ENCODE data around the gene NUP160. TPM values are rescaled to one million over a fixed set of nuclear protein-coding genes. Genes with fewer than 3 reads are reported as not detected.
A peak's percentile ranks its signal among the peaks of the same experiment; 100 is the strongest.
"Not testable (repeated sequence)": the region's sequence is repeated elsewhere in the genome, so short reads cannot be mapped to it uniquely, and the experiment has no call there.

Gene NUP160
- total RNA-seq, 4 donors from 2014 or later: 5.6 to 44.6 (median 22.1) TPM

- in situ Hi-C loops (cut with MboI; ENCODE audit: low pct_ligation_motif_present in 1 of 4, low pct_unique_long_range_greater_than_20kb in 1 of 4, low sequenced_read_pairs in 3 of 4) (no loop called here), intact Hi-C loops (cut with DNase I; ENCODE audit: low total_unique reads) (no loop called here)
- no peaks in the 10 kb centered on the region for H3K9me3 ChIP-seq
- H3K36me3 ChIP-seq: no peaks in the 10 kb centered on the region
- TF ChIP-seq EP300 (IDR thresholded peaks at IDR 0.05; ENCODE audit: low read depth) (no peak), POLR2AphosphoS5 (IDR thresholded peaks at IDR 0.05) (no peak), POLR2A (IDR thresholded peaks at IDR 0.05) (no peak)
- TF ChIP-seq, protein P1, sequence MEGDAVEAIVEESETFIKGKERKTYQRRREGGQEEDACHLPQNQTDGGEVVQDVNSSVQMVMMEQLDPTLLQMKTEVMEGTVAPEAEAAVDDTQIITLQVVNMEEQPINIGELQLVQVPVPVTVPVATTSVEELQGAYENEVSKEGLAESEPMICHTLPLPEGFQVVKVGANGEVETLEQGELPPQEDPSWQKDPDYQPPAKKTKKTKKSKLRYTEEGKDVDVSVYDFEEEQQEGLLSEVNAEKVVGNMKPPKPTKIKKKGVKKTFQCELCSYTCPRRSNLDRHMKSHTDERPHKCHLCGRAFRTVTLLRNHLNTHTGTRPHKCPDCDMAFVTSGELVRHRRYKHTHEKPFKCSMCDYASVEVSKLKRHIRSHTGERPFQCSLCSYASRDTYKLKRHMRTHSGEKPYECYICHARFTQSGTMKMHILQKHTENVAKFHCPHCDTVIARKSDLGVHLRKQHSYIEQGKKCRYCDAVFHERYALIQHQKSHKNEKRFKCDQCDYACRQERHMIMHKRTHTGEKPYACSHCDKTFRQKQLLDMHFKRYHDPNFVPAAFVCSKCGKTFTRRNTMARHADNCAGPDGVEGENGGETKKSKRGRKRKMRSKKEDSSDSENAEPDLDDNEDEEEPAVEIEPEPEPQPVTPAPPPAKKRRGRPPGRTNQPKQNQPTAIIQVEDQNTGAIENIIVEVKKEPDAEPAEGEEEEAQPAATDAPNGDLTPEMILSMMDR (IDR thresholded peaks at IDR 0.05): no peak
- H3K27ac ChIP-seq: no peak overlapping the region
- H3K27me3 ChIP-seq: no peaks in the 10 kb centered on the region
- no peak for DNase-seq
- WGBS, 2 donors (ENCODE audit: low coverage in 1 of 2): 72 to 83% methylated on average over 2 to 3 of the region's 3 CpGs
- no peaks in the 10 kb centered on the region for H3K4me1 ChIP-seq
- H3K4me3 ChIP-seq: no peak overlapping the region
These were observed 43.7 kb upstream of the NUP160 start for GRCh38 chr11:47891886-47892285.

DNA sequence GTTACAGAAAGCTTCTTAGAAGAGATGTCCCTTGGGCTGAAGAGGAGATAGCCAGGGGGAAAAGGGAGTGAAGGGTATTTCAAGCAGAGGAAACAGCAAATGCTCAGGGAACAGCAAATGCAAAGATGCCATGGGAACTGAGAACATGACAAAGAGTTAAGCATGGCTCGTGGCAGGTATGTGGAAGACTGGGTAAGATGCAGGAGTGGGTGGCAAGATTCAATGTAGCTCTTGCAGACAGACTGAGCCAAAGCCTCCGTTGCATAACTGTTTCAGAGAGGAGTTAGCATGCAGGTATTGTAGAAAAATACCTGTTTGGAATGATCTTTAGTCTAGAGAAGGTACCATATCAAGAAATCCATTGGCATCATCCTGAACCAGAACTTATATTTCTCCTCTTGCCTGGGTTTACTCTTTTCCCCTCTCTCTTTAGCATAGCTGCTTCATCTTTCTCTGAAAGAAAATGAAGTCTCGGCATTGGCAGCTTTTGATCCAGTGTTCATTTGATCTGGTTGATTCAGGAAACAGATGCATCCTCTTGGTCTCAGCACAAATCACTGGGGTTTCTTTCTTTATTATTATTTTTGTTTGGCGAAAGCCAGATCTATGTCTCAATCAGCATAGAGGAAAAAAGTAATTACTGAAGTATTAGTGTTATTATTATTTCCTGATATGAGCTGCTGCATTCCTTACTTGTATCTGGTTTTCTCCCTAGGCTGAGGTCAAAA lies 41.7 kb upstream of the NUP160 start:
- intact Hi-C loops (cut with DNase I; ENCODE audit: low total_unique reads) (no loop called here), in situ Hi-C loops (cut with MboI; ENCODE audit: low pct_ligation_motif_present in 1 of 4, low pct_unique_long_range_greater_than_20kb in 1 of 4, low sequenced_read_pairs in 3 of 4) (no loop called here)
- H3K4me3 ChIP-seq: no peak overlapping the region
- H3K4me1 ChIP-seq: peaks cover 0 to 9% (median 3%) of the 10 kb centered on the region in 4 donors
- no peaks in the 10 kb centered on the region for H3K27me3 ChIP-seq
- H3K36me3 ChIP-seq: no peaks in the 10 kb centered on the region
- 43 to 54% methylated on average over 4 of the region's 4 CpGs for WGBS, 2 donors (ENCODE audit: low coverage in 1 of 2)
- no peaks in the 10 kb centered on the region for H3K9me3 ChIP-seq
- no peak for DNase-seq
- no peak for TF ChIP-seq POLR2A (IDR thresholded peaks at IDR 0.05)
- TF ChIP-seq POLR2AphosphoS5 (IDR thresholded peaks at IDR 0.05): no peak
- TF ChIP-seq EP300 (IDR thresholded peaks at IDR 0.05; ENCODE audit: low read depth): no peak
- TF ChIP-seq, protein P1 (IDR thresholded peaks at IDR 0.05): no peak
- H3K27ac ChIP-seq: no peak overlapping the region

- Histone ChIP-seq H3K36me3 (no peaks in the 10 kb centered on the region), H3K4me1 (peaks cover 0 to 9% (median 3%) of the 10 kb centered on the region in 4 donors), H3K9me3 (no peaks in the 10 kb centered on the region), H3K4me3 (no peak overlapping the region), H3K27me3 (no peaks in the 10 kb centered on the region), H3K27ac (no peak overlapping the region)
- 92 to 95% methylated on average over 2 to 5 of the region's 5 CpGs for WGBS, 2 donors (ENCODE audit: low coverage in 1 of 2)
- TF ChIP-seq, protein P1 (IDR thresholded peaks at IDR 0.05): no peak
- TF ChIP-seq POLR2A (IDR thresholded peaks at IDR 0.05) (no peak), EP300 (IDR thresholded peaks at IDR 0.05; ENCODE audit: low read depth) (no peak), POLR2AphosphoS5 (IDR thresholded peaks at IDR 0.05) (no peak)
- in situ Hi-C loops (cut with MboI; ENCODE audit: low pct_ligation_motif_present in 1 of 4, low pct_unique_long_range_greater_than_20kb in 1 of 4, low sequenced_read_pairs in 3 of 4) (no loop called here), intact Hi-C loops (cut with DNase I; ENCODE audit: low total_unique reads) (no loop called here)
- DNase-seq: no peak
These were observed 39.9 kb upstream of the NUP160 start for GRCh38 chr11:47887910-47888569.

- Histone ChIP-seq H3K4me1 (peaks cover 0 to 9% (median 3%) of the 10 kb centered on the region in 4 donors), H3K27ac (peak overlapping the region; percentile 20 to 43 (median 28)), H3K9me3 (no peaks in the 10 kb centered on the region), H3K4me3 (no peak overlapping the region), H3K27me3 (no peaks in the 10 kb centered on the region), H3K36me3 (no peaks in the 10 kb centered on the region)
- 57 to 66% methylated on average over 6 of the region's 6 CpGs for WGBS, 2 donors (ENCODE audit: low coverage in 1 of 2)
- no peak for DNase-seq
- TF ChIP-seq POLR2AphosphoS5 (IDR thresholded peaks at IDR 0.05) (peak in 1 of 3 donors; percentile 14), EP300 (IDR thresholded peaks at IDR 0.05; ENCODE audit: low read depth) (no peak)
- intact Hi-C loops (cut with DNase I; ENCODE audit: low total_unique reads): no loop called here
- in situ Hi-C loops (cut with MboI; ENCODE audit: low pct_ligation_motif_present in 1 of 4, low pct_unique_long_range_greater_than_20kb in 1 of 4, low sequenced_read_pairs in 3 of 4): no loop called here
These were observed 37.9 kb upstream of the NUP160 start for GRCh38 chr11:47886096-47886495.

- H3K9me3 ChIP-seq; H3K4me1 ChIP-seq; H3K27me3 ChIP-seq; intact Hi-C loops (cut with DNase I; ENCODE audit: low total_unique reads); H3K36me3 ChIP-seq; in situ Hi-C loops (cut with MboI; ENCODE audit: low pct_ligation_motif_present in 1 of 4, low pct_unique_long_range_greater_than_20kb in 1 of 4, low sequenced_read_pairs in 3 of 4); H3K4me3 ChIP-seq; H3K27ac ChIP-seq; DNase-seq: not testable (repeated sequence)
- WGBS, 2 donors (ENCODE audit: low coverage in 1 of 2): 91 to 100% methylated on average over 11 to 13 of the region's 13 CpGs
These were observed 34.3 kb upstream of the NUP160 start for GRCh38 chr11:47882437-47882836.
